Ascending aorta (tissue), 2 donors: Measurements from ENCODE around the gene LCN6. TPM values are rescaled to one million over a fixed set of nuclear protein-coding genes. Genes with fewer than 3 reads are reported as not detected.

Source experiments
- DNase-seq, 2 donors: peaks; one replicate each; pipeline ENCODE4 v3.0.0-alpha.2; 2019; ENCODE audit warnings: low spot score in 2 of 2
- H3K27ac ChIP-seq, 2 donors: fragments of 200-600 bp; sonication (generic); one replicate each; pipeline ENCODE4 v1.5.1; 2016 to 2017; ENCODE audit warnings: mild to moderate bottlenecking in 1 of 2
- H3K27me3 ChIP-seq: fragments of 200-600 bp; sonication (generic); one replicate; pipeline ENCODE4 v1.5.1; 2017
- H3K36me3 ChIP-seq, 2 donors: fragments of 200-600 bp; sonication (generic); one replicate each; pipeline ENCODE4 v1.5.1; 2016
- H3K4me1 ChIP-seq, 2 donors: fragments of 200-600 bp; sonication (generic); one replicate each; pipeline ENCODE4 v1.5.1; 2016 to 2017; ENCODE audit warnings: mild to moderate bottlenecking in 1 of 2
- H3K4me3 ChIP-seq, 2 donors: fragments of 200-600 bp; sonication (generic); one replicate each; pipeline ENCODE4 v1.5.1; 2016 to 2017; ENCODE audit warnings: mild to moderate bottlenecking in 1 of 2
- H3K9me3 ChIP-seq, 2 donors: fragments of 200-600 bp; sonication (generic); one replicate each; pipeline ENCODE4 v1.5.1; 2016
- intact Hi-C: fragments of 100-400 bp; cut with DNase I; formaldehyde crosslinking; loops from one replicate; pipeline ENCODE4 v1.15.1; 2023
- total RNA-seq: library from RNA; depleted of rRNA; stranded (reverse); fragments of >200 nt; gene quantifications from one replicate; pipeline ENCODE4 v1.1.0, GENCODE V29; 2016
- TF ChIP-seq, protein P1 (sequence below), 3 experiments: fragments of 200-600 bp in 2 of 3; fragments of 450-650 bp in 1 of 3; sonication (generic) in 2 of 3; IDR thresholded peaks; one replicate each; pipeline ENCODE4 v1.5.1; 2016 to 2019; ENCODE audit warnings: antibody characterized with exemption in 3 of 3, mild to moderate bottlenecking in 1 of 3, moderate library complexity in 1 of 3

Gene LCN6
- total RNA-seq, 1 donor from 2014 or later = 130 TPM

DNA sequence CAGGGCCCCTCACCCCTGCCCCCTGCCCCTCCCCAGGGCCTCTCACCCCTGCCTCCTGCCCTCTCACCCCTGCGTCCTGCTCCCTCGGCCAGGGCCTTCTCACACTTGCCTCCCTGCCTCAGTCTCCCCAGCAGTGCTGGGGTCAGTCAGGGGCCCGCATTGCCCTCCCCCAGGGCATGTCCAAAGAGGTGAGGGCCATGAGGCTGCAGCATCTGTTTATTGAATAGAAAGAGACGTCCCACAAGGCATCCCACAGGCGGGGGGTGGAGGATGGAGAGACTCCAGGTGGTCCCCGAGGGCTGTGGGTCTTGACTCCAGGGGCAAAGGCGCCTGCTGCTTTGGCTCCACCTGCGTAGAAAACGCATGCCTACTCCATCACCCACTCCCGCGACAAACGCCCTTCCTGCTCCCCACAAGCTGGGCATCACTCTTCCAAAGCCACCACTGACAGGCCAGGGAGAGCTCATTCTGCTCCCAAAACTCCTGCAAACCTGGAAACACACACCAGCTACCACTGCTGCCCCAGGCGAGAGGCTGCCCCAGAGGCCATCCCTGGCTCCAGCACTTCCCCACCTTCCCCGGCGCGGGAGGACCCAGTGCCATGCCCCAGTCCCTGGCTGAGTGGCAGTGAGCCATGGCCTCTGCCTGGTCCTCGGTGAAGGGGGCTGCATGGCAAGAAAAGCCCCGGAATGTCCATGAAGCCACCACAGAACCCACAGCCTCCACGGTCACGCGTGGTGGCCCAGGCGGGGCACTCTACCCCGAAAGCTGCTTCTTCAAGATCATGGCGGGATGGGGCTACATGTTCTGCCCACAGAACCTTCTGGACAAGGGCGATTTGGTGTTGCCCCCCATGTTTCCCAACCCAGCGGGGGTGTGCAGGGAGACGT lies 11.4 kb upstream of the LCN6 start:
- Histone ChIP-seq H3K27ac (no peak overlapping the region), H3K27me3 (no peaks in the 10 kb centered on the region), H3K4me3 (no peak overlapping the region), H3K9me3 (no peaks in the 10 kb centered on the region), H3K4me1 (no peaks in the 10 kb centered on the region), H3K36me3 (no peaks in the 10 kb centered on the region)
- intact Hi-C loops = no loop called here
- TF ChIP-seq, protein P1, sequence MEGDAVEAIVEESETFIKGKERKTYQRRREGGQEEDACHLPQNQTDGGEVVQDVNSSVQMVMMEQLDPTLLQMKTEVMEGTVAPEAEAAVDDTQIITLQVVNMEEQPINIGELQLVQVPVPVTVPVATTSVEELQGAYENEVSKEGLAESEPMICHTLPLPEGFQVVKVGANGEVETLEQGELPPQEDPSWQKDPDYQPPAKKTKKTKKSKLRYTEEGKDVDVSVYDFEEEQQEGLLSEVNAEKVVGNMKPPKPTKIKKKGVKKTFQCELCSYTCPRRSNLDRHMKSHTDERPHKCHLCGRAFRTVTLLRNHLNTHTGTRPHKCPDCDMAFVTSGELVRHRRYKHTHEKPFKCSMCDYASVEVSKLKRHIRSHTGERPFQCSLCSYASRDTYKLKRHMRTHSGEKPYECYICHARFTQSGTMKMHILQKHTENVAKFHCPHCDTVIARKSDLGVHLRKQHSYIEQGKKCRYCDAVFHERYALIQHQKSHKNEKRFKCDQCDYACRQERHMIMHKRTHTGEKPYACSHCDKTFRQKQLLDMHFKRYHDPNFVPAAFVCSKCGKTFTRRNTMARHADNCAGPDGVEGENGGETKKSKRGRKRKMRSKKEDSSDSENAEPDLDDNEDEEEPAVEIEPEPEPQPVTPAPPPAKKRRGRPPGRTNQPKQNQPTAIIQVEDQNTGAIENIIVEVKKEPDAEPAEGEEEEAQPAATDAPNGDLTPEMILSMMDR (IDR thresholded peaks at IDR 0.05) = no peak
- no peak for DNase-seq

- Histone ChIP-seq H3K9me3 (no peaks in the 10 kb centered on the region), H3K4me1 (no peaks in the 10 kb centered on the region), H3K36me3 (no peaks in the 10 kb centered on the region), H3K27ac (no peak overlapping the region), H3K4me3 (no peak overlapping the region), H3K27me3 (no peaks in the 10 kb centered on the region)
- intact Hi-C loops = no loop called here
- TF ChIP-seq, protein P1 (IDR thresholded peaks at IDR 0.05) = no peak
- DNase-seq = no peak
These were observed 10.7 kb upstream of the LCN6 start for GRCh38 chr9:136759001-136759400.

DNA sequence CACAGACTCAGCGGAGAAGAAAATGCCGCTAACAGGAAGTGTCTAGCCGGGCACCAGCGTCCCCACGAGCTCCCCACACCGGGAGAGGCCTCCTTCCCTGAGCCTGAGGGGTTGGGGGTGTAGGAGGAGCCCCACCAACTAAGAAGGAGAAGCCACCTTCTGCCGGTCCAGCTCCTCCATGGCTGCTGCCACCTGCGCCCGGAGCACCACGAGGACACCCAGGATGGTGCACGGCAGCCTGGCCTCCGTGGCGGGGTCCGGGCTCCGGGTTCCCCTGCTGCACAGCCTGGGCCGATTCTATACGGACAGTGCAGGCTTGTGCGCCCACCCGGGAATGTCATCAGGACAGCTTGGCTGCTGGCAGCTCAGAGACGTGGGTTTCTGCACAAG lies 9.4 kb upstream of the LCN6 start:
- Histone ChIP-seq H3K9me3 (no peaks in the 10 kb centered on the region), H3K27me3 (no peaks in the 10 kb centered on the region), H3K4me3 (no peak overlapping the region), H3K27ac (no peak overlapping the region), H3K36me3 (no peaks in the 10 kb centered on the region), H3K4me1 (no peaks in the 10 kb centered on the region)
- intact Hi-C loops = no loop called here
- TF ChIP-seq, protein P1 (IDR thresholded peaks at IDR 0.05) = no peak
- no peak for DNase-seq

- no peaks in the 10 kb centered on the region for H3K9me3 ChIP-seq
- no peaks in the 10 kb centered on the region for H3K36me3 ChIP-seq
- no peak overlapping the region for H3K27ac ChIP-seq
- intact Hi-C loops = no loop called here
- TF ChIP-seq, protein P1 (IDR thresholded peaks at IDR 0.05) = no peak
- no peak for DNase-seq
- H3K4me1 ChIP-seq = no peaks in the 10 kb centered on the region
- no peaks in the 10 kb centered on the region for H3K27me3 ChIP-seq
- H3K4me3 ChIP-seq = no peak overlapping the region
These were observed 9.0 kb upstream of the LCN6 start for GRCh38 chr9:136757328-136757727.

DNA sequence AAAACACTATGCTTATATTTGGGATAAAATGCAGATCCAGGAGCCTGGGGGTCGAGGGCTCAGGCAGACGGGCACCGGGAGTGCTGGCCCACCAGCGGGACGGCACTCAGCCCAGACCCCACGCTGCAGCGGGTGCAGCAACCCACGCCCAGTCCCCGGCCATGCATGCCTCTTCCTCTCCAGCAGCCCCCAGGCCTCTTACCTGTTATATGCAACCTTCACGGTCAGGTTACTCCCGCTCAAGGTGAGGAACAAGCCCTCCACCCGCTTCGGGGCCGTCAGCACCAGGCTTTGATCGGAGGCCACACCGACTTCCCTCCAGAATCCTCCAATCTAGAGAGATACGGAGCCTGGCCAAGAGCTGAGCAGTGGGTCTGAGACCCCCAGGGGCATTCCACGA lies 8.5 kb upstream of the LCN6 start:
- intact Hi-C loops = no loop called here
- H3K4me1 ChIP-seq = no peaks in the 10 kb centered on the region
- no peak for DNase-seq
- no peak overlapping the region for H3K27ac ChIP-seq
- H3K36me3 ChIP-seq = no peaks in the 10 kb centered on the region
- TF ChIP-seq, protein P1 (IDR thresholded peaks at IDR 0.05) = no peak
- H3K9me3 ChIP-seq = no peaks in the 10 kb centered on the region
- H3K4me3 ChIP-seq = no peak overlapping the region
- no peaks in the 10 kb centered on the region for H3K27me3 ChIP-seq
